Gastrocnemius medialis (tissue), 4 donors: ENCODE results near the gene RAB12. TPM values are rescaled to one million over a fixed set of nuclear protein-coding genes. Genes with fewer than 3 reads are reported as not detected.

Experiments used
- ATAC-seq, 2 donors: fragments of 150-250 bp; one replicate each; pipeline ENCODE4 v1.9.1; 2016
- DNase-seq, 2 donors: peaks; one replicate each; pipeline ENCODE4 v3.0.0-alpha.2; 2019
- H3K27ac ChIP-seq, 4 donors: fragments of 200-600 bp; sonication (generic); 1 replicate in 1 of 4; 2 replicates in 3 of 4; pipeline ENCODE4 v1.5.1; 2016 to 2018; ENCODE audit warnings: mild to moderate bottlenecking in 2 of 4, moderate library complexity in 1 of 4
- H3K27me3 ChIP-seq, 3 donors: fragments of 200-600 bp; sonication (generic) in 2 of 3; 1 replicate in 1 of 3; 2 replicates in 2 of 3; pipeline versions ENCODE4 v1.5.1 to v1.6.0; 2016 to 2019; ENCODE audit warnings: mild to moderate bottlenecking in 1 of 3, moderate library complexity in 1 of 3
- H3K36me3 ChIP-seq, 2 donors: fragments of 200-600 bp; sonication (generic) in 1 of 2; one replicate each; pipeline ENCODE4 v1.5.1; 2017 to 2018
- H3K4me1 ChIP-seq, 2 donors: fragments of 200-600 bp; sonication (generic) in 1 of 2; one replicate each; pipeline ENCODE4 v1.5.1; 2016 to 2017; ENCODE audit warnings: mild to moderate bottlenecking in 2 of 2
- H3K4me3 ChIP-seq, 4 donors: fragments of 200-600 bp; sonication (generic) in 3 of 4; 1 replicate in 1 of 4; 2 replicates in 3 of 4; pipeline ENCODE4 v1.5.1; 2016 to 2019; ENCODE audit warnings: mild to moderate bottlenecking in 2 of 4
- H3K9me3 ChIP-seq, 3 donors: fragments of 200-600 bp; sonication (generic) in 2 of 3; 1 replicate in 1 of 3; 2 replicates in 2 of 3; pipeline ENCODE4 v1.5.1; 2016 to 2019
- CTCF ChIP-seq, 5 experiments: fragments of 450-650 bp in 3 of 5; fragments of 200-600 bp in 2 of 5; sonication (generic) in 2 of 5; IDR thresholded peaks in 4 of 5; conservative IDR thresholded peaks in 1 of 5; 1 replicate in 4 of 5; 2 replicates in 1 of 5; pipeline ENCODE4 v1.5.1; 2016 to 2019; ENCODE audit warnings: antibody characterized with exemption in 5 of 5, mild to moderate bottlenecking in 3 of 5, moderate library complexity in 3 of 5
- POLR2A ChIP-seq, 2 donors: fragments of 450-650 bp; IDR thresholded peaks; one replicate each; pipeline ENCODE4 v1.6.1; 2017; ENCODE audit warnings: antibody characterized with exemption in 2 of 2, mild to moderate bottlenecking in 2 of 2, moderate library complexity in 2 of 2
- in situ Hi-C, 4 donors: fragments of 200-750 bp; cut with MboI; loops; one replicate each; pipeline versions ENCODE4 v1.15.0 to v1.8.0; 2017; ENCODE audit warnings: low sequenced_read_pairs in 4 of 4
- intact Hi-C: fragments of 100-400 bp; cut with DNase I; formaldehyde crosslinking; loops from one replicate; pipeline ENCODE4 v1.15.1; 2023; ENCODE audit warnings: low total_unique reads
- total RNA-seq, 4 donors: library from RNA; depleted of rRNA; stranded (reverse); fragments of >200 nt; gene quantifications; one replicate each; pipeline versions ENCODE4 v1.1.0 to v1.2.3, GENCODE V29; 2016

The RAB12 gene
- total RNA-seq, 4 donors from 2014 or later = 152 to 243 (median 213) TPM

GRCh38 chr18:8688816-8689215, 79.6 kb downstream of the RAB12 start:
- Histone ChIP-seq H3K27ac (no peak overlapping the region), H3K27me3 (no peaks in the 10 kb centered on the region), H3K36me3 (no peaks in the 10 kb centered on the region), H3K4me1 (no peaks in the 10 kb centered on the region), H3K4me3 (no peak overlapping the region), H3K9me3 (no peaks in the 10 kb centered on the region)
- DNase-seq (no peak), ATAC-seq (no peak)
- intact Hi-C loops = no loop called here
- TF ChIP-seq POLR2A (IDR thresholded peaks at IDR 0.05) (no peak), CTCF (IDR thresholded peaks at IDR 0.05 in 4 of 5, conservative IDR thresholded peaks at IDR 0.05 in 1 of 5) (no peak)
- in situ Hi-C loops = loop anchor here in 1 of 4 donors (10.0 kb wide), 1 partner anchor 296 kb away; no protein-coding TSS in a partner anchor

Other genes starting within 250 kb of the RAB12 start
- 1 to 10 TPM; 2.0 to 8.6 (median 3.5) TPM for gene MTCL1, start 96.1 kb downstream of the RAB12 start, total RNA-seq